HepG2 (cell line): ENCODE results near the gene SSBP4. TPM values are rescaled to one million over a fixed set of nuclear protein-coding genes. Genes with fewer than 3 reads are reported as not detected.

Source experiments
- ATAC-seq: fragments of 200-7000 bp; cut with Tn5 transposase; 3 replicates; pipeline ENCODE4 v1.9.1; 2020; ENCODE audit warnings: mild to moderate bottlenecking, moderate library complexity
- BruUV-seq: library from RNA; stranded (reverse); fragments of 400-500 nt; replicated peaks from 2 replicates; lab custom pipeline; 2021; lab: Mats Ljungman, UMichigan
- CTCF ChIA-PET: fragments of 300-600 bp; formaldehyde crosslinking; extraction: SDS; loops from one replicate; lab custom pipeline; 2021; ENCODE audit warnings: low total read pairs, inconsistent platforms, low intra/inter-chr PET ratio; lab: Yijun Ruan, JAX
- POLR2A ChIA-PET: fragments of 350-600 bp; sonication (Branson Sonifier 250); formaldehyde crosslinking; loops from one replicate; lab custom pipeline; 2020; ENCODE audit warnings: antibody characterized with exemption, inconsistent platforms; lab: Yijun Ruan, JAX
- DNase-seq: peaks from one replicate; pipeline ENCODE4 v3.0.0-alpha.2; 2015; ENCODE audit warnings: low spot score
- FAIRE-seq: peaks from 3 replicates; lab custom pipeline; 2011; peaks lifted over from hg19 to GRCh38; lab: Jason Lieb, UNC
- H2AFZ ChIP-seq: one replicate; pipeline ENCODE4 v1.6.1; 2011; ENCODE audit warnings: low read length, inconsistent platforms
- H3K27ac ChIP-seq: fragments of 300-600 bp; 3 replicates; pipeline ENCODE4 v1.8.0; 2011; ENCODE audit warnings: mixed run types, mild to moderate bottlenecking, mixed read lengths, low read length, inconsistent platforms; ENCODE audit not compliant: insufficient read depth; ENCODE audit errors: extremely low read length
- H3K27me3 ChIP-seq, 2 experiments: fragments of 200-600 bp in 1 of 2; 2 replicates in 1 of 2; 3 replicates in 1 of 2; pipeline versions ENCODE4 v1.6.0 to v1.8.0; 2011; ENCODE audit warnings: low read length in 2 of 2, mild to moderate bottlenecking in 2 of 2, moderate library complexity in 2 of 2, inconsistent platforms in 1 of 2; ENCODE audit not compliant: insufficient read depth in 2 of 2, control insufficient read depth in 1 of 2
- H3K36me3 ChIP-seq, 2 experiments: fragments of 200-600 bp in 1 of 2; replicated peaks in 1 of 2; 2 replicates in 1 of 2; 3 replicates in 1 of 2; pipeline versions ENCODE4 v1.5.1 to v1.8.0; 2011; ENCODE audit warnings: low read length in 2 of 2, inconsistent platforms in 1 of 2; ENCODE audit not compliant: insufficient read depth in 2 of 2, control insufficient read depth in 1 of 2
- H3K4me1 ChIP-seq: 2 replicates; pipeline ENCODE4 v1.5.1; 2012; ENCODE audit warnings: low read length, inconsistent platforms; ENCODE audit not compliant: insufficient read depth
- H3K4me2 ChIP-seq: 2 replicates; pipeline ENCODE4 v1.6.0; 2011; ENCODE audit warnings: low read depth, low read length, inconsistent platforms
- H3K4me3 ChIP-seq, 3 experiments: fragments of 200-600 bp in 1 of 3; sonication (generic), shearing (Covaris generic) in 1 of 3; replicated peaks in 1 of 3; 2 replicates each; pipeline ENCODE4 v1.5.1; 2011 to 2016; ENCODE audit warnings: low read length in 3 of 3, inconsistent platforms in 2 of 3, low read depth in 2 of 3, mild to moderate bottlenecking in 2 of 3, control low read depth in 1 of 3, mixed read lengths in 1 of 3; ENCODE audit not compliant: insufficient read depth in 1 of 3
- H3K79me2 ChIP-seq: one replicate; pipeline ENCODE4 v1.6.1; 2011; ENCODE audit warnings: low read length, inconsistent platforms; ENCODE audit not compliant: insufficient read depth
- H3K9ac ChIP-seq: 2 replicates; pipeline ENCODE4 v1.6.0; 2011; ENCODE audit warnings: mild to moderate bottlenecking, low read depth, low read length, inconsistent platforms; ENCODE audit not compliant: insufficient read depth
- H3K9me3 ChIP-seq: 2 replicates; pipeline ENCODE4 v1.5.1; 2012; ENCODE audit warnings: mild to moderate bottlenecking, low read length
- H4K20me1 ChIP-seq: 2 replicates; pipeline ENCODE4 v1.6.0; 2011; ENCODE audit warnings: inconsistent platforms, mild to moderate bottlenecking, low read length, moderate library complexity; ENCODE audit not compliant: insufficient read depth
- CCDC6 ChIP-seq: sonication (generic); formaldehyde crosslinking; IDR thresholded peaks from 2 replicates; pipeline ENCODE4 v1.8.1; 2022; ENCODE audit warnings: mild to moderate bottlenecking, missing genetic modification reagents, moderate library complexity
- NONO ChIP-seq, 2 experiments: fragments of 450-650 bp in 1 of 2; sonication (generic) in 1 of 2; formaldehyde crosslinking in 1 of 2; IDR thresholded peaks in 1 of 2; conservative IDR thresholded peaks in 1 of 2; 2 replicates each; pipeline versions ENCODE4 v1.6.1 to v1.8.0; 2017 to 2022; ENCODE audit warnings: mild to moderate bottlenecking in 1 of 2, missing genetic modification reagents in 1 of 2, moderate library complexity in 1 of 2
- RAD21 ChIP-seq: fragments of 450-650 bp; formaldehyde crosslinking; IDR thresholded peaks from 2 replicates; pipeline ENCODE4 v1.5.0; 2020; ENCODE audit warnings: mild to moderate bottlenecking
- RXRA ChIP-seq: sonication (generic); formaldehyde crosslinking; IDR thresholded peaks from 2 replicates; pipeline ENCODE4 v1.5.1; 2020; ENCODE audit warnings: missing genetic modification reagents
- SAFB2 ChIP-seq: sonication (generic); formaldehyde crosslinking; IDR thresholded peaks from 2 replicates; pipeline ENCODE4 v1.5.1; 2020; ENCODE audit warnings: missing genetic modification reagents, low read depth, mild to moderate bottlenecking, borderline replicate concordance
- TBX2 ChIP-seq: sonication (generic); formaldehyde crosslinking; IDR thresholded peaks from 2 replicates; pipeline ENCODE4 v1.5.0; 2020; ENCODE audit warnings: missing genetic modification reagents, mild to moderate bottlenecking, borderline replicate concordance
- ZC3H13 ChIP-seq: sonication (generic); formaldehyde crosslinking; IDR thresholded peaks from 2 replicates; pipeline ENCODE4 v1.8.1; 2023; ENCODE audit warnings: mild to moderate bottlenecking, missing genetic modification reagents, moderate library complexity
- ZNF136 ChIP-seq: sonication (generic); formaldehyde crosslinking; IDR thresholded peaks from 2 replicates; pipeline ENCODE4 v1.8.1; 2022; ENCODE audit warnings: low read depth, mild to moderate bottlenecking, moderate library complexity, missing genetic modification reagents
- ZNF143 ChIP-seq: sonication (generic); formaldehyde crosslinking; IDR thresholded peaks from 2 replicates; pipeline ENCODE4 v1.4.0; 2020; ENCODE audit warnings: missing genetic modification reagents
- ZNF20 ChIP-seq: sonication (generic); formaldehyde crosslinking; IDR thresholded peaks from 2 replicates; pipeline ENCODE4 v1.4.0; 2020; ENCODE audit warnings: mild to moderate bottlenecking, moderate library complexity, missing genetic modification reagents
- WGBS: methylation state at CpG from one replicate; pipeline ENCODE4 v1.1.6; 2017; ENCODE audit warnings: low lambda C conversion rate; 5-methylcytosine and 5-hydroxymethylcytosine counted together
- in situ Hi-C: cut with HindIII; loops from 2 replicates; pipeline ENCODE4 v1.10.0; 2017; ENCODE audit warnings: low pct_unique_long_range_greater_than_20kb; ENCODE audit not compliant: extremely low pct_ligation_motif_present
- intact Hi-C: fragments of 100-400 bp; cut with micrococcal nuclease; formaldehyde crosslinking; loops from one replicate; pipeline ENCODE4 v1.10.0; 2022; ENCODE audit not compliant: unreplicated experiment
- polyA plus RNA-seq, 8 experiments: library from polyadenylated mRNA; depleted of rRNA in 3 of 8; stranded (reverse) in 7 of 8; unstranded in 1 of 8; fragments of >200 nt; fragmentation: Illumina TruSeq in 4 of 8; extraction: Trizol in 4 of 8; gene quantifications; 2 replicates each; pipeline versions ENCODE4 v1.2.1 to v1.2.3, GENCODE V29; 2011 to 2016; ENCODE audit warnings: low read depth in 4 of 8, missing spikeins in 1 of 8, mixed read lengths in 1 of 8; ENCODE audit not compliant: insufficient read depth in 1 of 8
- total RNA-seq, 5 experiments: library from RNA; depleted of rRNA; stranded (reverse); fragments of >200 nt; fragmentation: Illumina TruSeq; extraction: Trizol; gene quantifications; 2 replicates each; pipeline ENCODE4 v1.2.3, GENCODE V29; 2016; ENCODE audit warnings: low read depth in 1 of 5
- TF ChIP-seq, protein P1 (sequence below): sonication (generic); formaldehyde crosslinking; IDR thresholded peaks from 2 replicates; pipeline ENCODE4 v1.5.0; 2020; ENCODE audit warnings: mild to moderate bottlenecking, missing genetic modification reagents, borderline replicate concordance
- TF ChIP-seq, protein P2 (sequence below): sonication (generic); formaldehyde crosslinking; IDR thresholded peaks from 2 replicates; pipeline ENCODE4 v1.4.0; 2020; ENCODE audit warnings: mild to moderate bottlenecking, missing genetic modification reagents
- TF ChIP-seq, protein P3 (sequence below): sonication (generic); formaldehyde crosslinking; IDR thresholded peaks from 2 replicates; pipeline ENCODE4 v1.5.1; 2020; ENCODE audit warnings: missing genetic modification reagents, mild to moderate bottlenecking, borderline replicate concordance

The SSBP4 gene
- total and polyA plus RNA-seq, 2 of the 13 experiments (the other 11 are each of a cell fraction or from before 2014, with no cell fraction given) = 20.8 to 39.5 TPM

DNA sequence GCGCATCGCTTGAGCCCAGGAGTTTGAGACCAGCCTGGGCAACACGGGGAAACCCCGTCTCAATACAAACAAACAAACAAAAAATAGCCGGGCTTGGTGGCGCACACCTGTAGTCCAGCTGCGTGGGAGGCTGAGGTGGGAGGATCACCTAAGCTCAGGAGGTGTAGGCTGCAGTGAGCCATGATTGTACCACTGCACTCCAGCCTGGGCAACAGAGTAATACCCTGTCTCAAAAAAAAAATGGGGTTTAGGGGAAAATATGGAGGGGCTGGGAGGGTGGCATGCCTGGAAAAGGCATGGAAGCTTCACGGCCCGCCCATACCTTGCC, 20.7 kb downstream of the SSBP4 start (continued):
- TF ChIP-seq, protein P1, sequence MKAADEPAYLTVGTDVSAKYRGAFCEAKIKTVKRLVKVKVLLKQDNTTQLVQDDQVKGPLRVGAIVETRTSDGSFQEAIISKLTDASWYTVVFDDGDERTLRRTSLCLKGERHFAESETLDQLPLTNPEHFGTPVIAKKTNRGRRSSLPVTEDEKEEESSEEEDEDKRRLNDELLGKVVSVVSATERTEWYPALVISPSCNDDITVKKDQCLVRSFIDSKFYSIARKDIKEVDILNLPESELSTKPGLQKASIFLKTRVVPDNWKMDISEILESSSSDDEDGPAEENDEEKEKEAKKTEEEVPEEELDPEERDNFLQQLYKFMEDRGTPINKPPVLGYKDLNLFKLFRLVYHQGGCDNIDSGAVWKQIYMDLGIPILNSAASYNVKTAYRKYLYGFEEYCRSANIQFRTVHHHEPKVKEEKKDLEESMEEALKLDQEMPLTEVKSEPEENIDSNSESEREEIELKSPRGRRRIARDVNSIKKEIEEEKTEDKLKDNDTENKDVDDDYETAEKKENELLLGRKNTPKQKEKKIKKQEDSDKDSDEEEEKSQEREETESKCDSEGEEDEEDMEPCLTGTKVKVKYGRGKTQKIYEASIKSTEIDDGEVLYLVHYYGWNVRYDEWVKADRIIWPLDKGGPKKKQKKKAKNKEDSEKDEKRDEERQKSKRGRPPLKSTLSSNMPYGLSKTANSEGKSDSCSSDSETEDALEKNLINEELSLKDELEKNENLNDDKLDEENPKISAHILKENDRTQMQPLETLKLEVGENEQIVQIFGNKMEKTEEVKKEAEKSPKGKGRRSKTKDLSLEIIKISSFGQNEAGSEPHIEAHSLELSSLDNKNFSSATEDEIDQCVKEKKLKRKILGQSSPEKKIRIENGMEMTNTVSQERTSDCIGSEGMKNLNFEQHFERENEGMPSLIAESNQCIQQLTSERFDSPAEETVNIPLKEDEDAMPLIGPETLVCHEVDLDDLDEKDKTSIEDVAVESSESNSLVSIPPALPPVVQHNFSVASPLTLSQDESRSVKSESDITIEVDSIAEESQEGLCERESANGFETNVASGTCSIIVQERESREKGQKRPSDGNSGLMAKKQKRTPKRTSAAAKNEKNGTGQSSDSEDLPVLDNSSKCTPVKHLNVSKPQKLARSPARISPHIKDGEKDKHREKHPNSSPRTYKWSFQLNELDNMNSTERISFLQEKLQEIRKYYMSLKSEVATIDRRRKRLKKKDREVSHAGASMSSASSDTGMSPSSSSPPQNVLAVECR (CRISPR knock-in tag) = 0 out of 2 replicates have a peak, but pooled peaks have one; percentile 29

DNA sequence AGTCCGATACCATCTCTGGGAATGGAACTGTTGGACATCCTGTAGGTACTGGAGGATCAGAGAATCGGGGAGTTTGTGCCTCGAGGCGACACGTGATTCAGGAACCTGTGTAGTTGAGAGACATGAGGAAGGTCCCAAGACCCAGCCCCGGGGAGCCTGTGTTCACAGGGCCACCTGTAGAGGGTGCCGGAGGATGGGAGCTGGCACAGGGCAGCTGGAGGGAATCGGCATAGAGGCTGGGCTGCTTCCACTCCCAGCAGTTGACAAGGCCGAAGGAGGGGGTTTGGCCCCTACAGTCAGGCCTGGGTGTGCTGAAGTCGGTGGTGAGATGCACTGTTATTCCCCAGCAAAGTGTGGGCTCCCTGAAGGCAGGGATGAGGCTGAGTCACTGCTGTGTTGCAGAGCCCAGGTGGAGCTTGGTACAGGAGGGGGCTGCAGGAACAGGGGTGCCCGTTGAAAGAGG, 21.2 kb downstream of the SSBP4 start:
- peak overlapping the region; percentile 95 for H3K4me2 ChIP-seq
- ChIA-PET POLR2A (interaction anchor here (0.6 to 1.9 kb wide), 4 partner anchors 21 to 117 kb away, joined by 3 to 5 read pairs (median 4); partner anchors contain the start of genes KXD1 and SSBP4), CTCF (no interaction called here)
- H3K4me3 ChIP-seq = no peak overlapping the region
- intact Hi-C loops (no loop called here), in situ Hi-C loops (no loop called here)
- no peak overlapping the region for H2AFZ ChIP-seq
- peak overlapping the region; percentile 50 for H3K27ac ChIP-seq
- H3K9ac ChIP-seq = no peak overlapping the region
- H3K36me3 ChIP-seq = peaks cover 11 to 19% of the 10 kb centered on the region in 2 experiments; a peak in 3 of 5 replicates
- 14% methylated on average over 9 of the region's 11 CpGs for WGBS
- H3K4me1 ChIP-seq = peaks cover 45% of the 10 kb centered on the region
- no peaks in the 10 kb centered on the region for H3K79me2 ChIP-seq
- no peaks in the 10 kb centered on the region for H3K9me3 ChIP-seq
- peaks cover 9% of the 10 kb centered on the region; the same call in 1 of the 2 replicates for H4K20me1 ChIP-seq
- peak; percentile 42 for FAIRE-seq
- BruUV-seq = no TSS peak
- peak; percentile 51 for ATAC-seq
- no peaks in the 10 kb centered on the region for H3K27me3 ChIP-seq
- peak; percentile 57 for DNase-seq
- TF ChIP-seq SAFB2 (CRISPR knock-in tag) = no peak
- no peak for TF ChIP-seq ZNF20
- 0 out of 2 replicates have a peak, but pooled peaks have one; percentile 32 for TF ChIP-seq CCDC6
- 0 out of 2 replicates have a peak, but pooled peaks have one; percentile 21 for TF ChIP-seq TBX2 (CRISPR knock-in tag)
- TF ChIP-seq, protein P2, sequence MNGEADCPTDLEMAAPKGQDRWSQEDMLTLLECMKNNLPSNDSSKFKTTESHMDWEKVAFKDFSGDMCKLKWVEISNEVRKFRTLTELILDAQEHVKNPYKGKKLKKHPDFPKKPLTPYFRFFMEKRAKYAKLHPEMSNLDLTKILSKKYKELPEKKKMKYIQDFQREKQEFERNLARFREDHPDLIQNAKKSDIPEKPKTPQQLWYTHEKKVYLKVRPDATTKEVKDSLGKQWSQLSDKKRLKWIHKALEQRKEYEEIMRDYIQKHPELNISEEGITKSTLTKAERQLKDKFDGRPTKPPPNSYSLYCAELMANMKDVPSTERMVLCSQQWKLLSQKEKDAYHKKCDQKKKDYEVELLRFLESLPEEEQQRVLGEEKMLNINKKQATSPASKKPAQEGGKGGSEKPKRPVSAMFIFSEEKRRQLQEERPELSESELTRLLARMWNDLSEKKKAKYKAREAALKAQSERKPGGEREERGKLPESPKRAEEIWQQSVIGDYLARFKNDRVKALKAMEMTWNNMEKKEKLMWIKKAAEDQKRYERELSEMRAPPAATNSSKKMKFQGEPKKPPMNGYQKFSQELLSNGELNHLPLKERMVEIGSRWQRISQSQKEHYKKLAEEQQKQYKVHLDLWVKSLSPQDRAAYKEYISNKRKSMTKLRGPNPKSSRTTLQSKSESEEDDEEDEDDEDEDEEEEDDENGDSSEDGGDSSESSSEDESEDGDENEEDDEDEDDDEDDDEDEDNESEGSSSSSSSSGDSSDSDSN (CRISPR knock-in tag) = no peak
- 0 out of 2 replicates have a peak, but pooled peaks have one; percentile 5 for TF ChIP-seq RXRA (CRISPR knock-in tag)
- 0 out of 2 replicates have a peak, but pooled peaks have one; percentile 56 for TF ChIP-seq ZNF136 (CRISPR knock-in tag)
- no peak for TF ChIP-seq NONO (IDR thresholded peaks at IDR 0.05)
- TF ChIP-seq NONO (CRISPR knock-in tag; conservative IDR thresholded peaks at IDR 0.05) = 0 out of 2 replicates have a peak, but pooled peaks have one; percentile 2
- no peak for TF ChIP-seq ZNF143 (CRISPR knock-in tag)
- peak; percentile 39 for TF ChIP-seq RAD21
- TF ChIP-seq, protein P3, sequence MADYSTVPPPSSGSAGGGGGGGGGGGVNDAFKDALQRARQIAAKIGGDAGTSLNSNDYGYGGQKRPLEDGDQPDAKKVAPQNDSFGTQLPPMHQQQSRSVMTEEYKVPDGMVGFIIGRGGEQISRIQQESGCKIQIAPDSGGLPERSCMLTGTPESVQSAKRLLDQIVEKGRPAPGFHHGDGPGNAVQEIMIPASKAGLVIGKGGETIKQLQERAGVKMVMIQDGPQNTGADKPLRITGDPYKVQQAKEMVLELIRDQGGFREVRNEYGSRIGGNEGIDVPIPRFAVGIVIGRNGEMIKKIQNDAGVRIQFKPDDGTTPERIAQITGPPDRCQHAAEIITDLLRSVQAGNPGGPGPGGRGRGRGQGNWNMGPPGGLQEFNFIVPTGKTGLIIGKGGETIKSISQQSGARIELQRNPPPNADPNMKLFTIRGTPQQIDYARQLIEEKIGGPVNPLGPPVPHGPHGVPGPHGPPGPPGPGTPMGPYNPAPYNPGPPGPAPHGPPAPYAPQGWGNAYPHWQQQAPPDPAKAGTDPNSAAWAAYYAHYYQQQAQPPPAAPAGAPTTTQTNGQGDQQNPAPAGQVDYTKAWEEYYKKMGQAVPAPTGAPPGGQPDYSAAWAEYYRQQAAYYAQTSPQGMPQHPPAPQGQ (CRISPR knock-in tag) = peak; percentile 87; the same call in 1 of the 2 replicates
- 0 out of 2 replicates have a peak, but pooled peaks have one; percentile 27 for TF ChIP-seq ZC3H13 (CRISPR knock-in tag)
